ENCODE measurements around the gene DMD. TPM values are rescaled to one million over a fixed set of nuclear protein-coding genes. Genes with fewer than 3 reads are reported as not detected.

The DMD gene
- total RNA-seq, 1 donor from 2014 or later = 143 TPM

GRCh38 chrX:33134164-33134563 lies 77.2 kb downstream of the DMD start:
- no peak overlapping the region for H3K27ac ChIP-seq (replicated peaks)
- no peak for DNase-seq
- intact Hi-C loops (cut with micrococcal nuclease) = no loop called here
- peaks cover 13% of the 10 kb centered on the region for H3K4me1 ChIP-seq
- H3K36me3 ChIP-seq = no peaks in the 10 kb centered on the region
- TF ChIP-seq CTCF (IDR thresholded peaks at IDR 0.05; ENCODE audit: borderline replicate concordance) = no peak
- H3K27me3 ChIP-seq (ENCODE audit: low read depth) = no peaks in the 10 kb centered on the region
- H3K9me3 ChIP-seq (replicated peaks) = no peaks in the 10 kb centered on the region
- H3K4me3 ChIP-seq = no peak overlapping the region

GRCh38 chrX:33133320-33133719 lies 78.0 kb downstream of the DMD start:
- intact Hi-C loops (cut with micrococcal nuclease) = no loop called here
- DNase-seq = no peak
- no peaks in the 10 kb centered on the region for H3K36me3 ChIP-seq
- peaks cover 16% of the 10 kb centered on the region for H3K4me1 ChIP-seq
- H3K27me3 ChIP-seq (ENCODE audit: low read depth) = no peaks in the 10 kb centered on the region
- H3K9me3 ChIP-seq (replicated peaks) = no peaks in the 10 kb centered on the region
- TF ChIP-seq CTCF (IDR thresholded peaks at IDR 0.05; ENCODE audit: borderline replicate concordance) = no peak
- no peak overlapping the region for H3K27ac ChIP-seq (replicated peaks)
- H3K4me3 ChIP-seq = no peak overlapping the region

GRCh38 chrX:33132569-33132968 lies 78.8 kb downstream of the DMD start:
- Histone ChIP-seq H3K4me3 (no peak overlapping the region), H3K9me3 (replicated peaks) (no peaks in the 10 kb centered on the region), H3K27ac (replicated peaks) (no peak overlapping the region), H3K4me1 (peaks cover 20% of the 10 kb centered on the region), H3K27me3 (ENCODE audit: low read depth) (no peaks in the 10 kb centered on the region), H3K36me3 (no peaks in the 10 kb centered on the region)
- no peak for TF ChIP-seq CTCF (IDR thresholded peaks at IDR 0.05; ENCODE audit: borderline replicate concordance)
- DNase-seq = no peak
- intact Hi-C loops (cut with micrococcal nuclease) = no loop called here

GRCh38 chrX:33129607-33130006 lies 81.7 kb downstream of the DMD start:
- no peak overlapping the region for H3K27ac ChIP-seq (replicated peaks)
- peaks cover 20% of the 10 kb centered on the region for H3K4me1 ChIP-seq
- intact Hi-C loops (cut with micrococcal nuclease) = no loop called here
- no peaks in the 10 kb centered on the region for H3K36me3 ChIP-seq
- H3K4me3 ChIP-seq = no peak overlapping the region
- no peak for TF ChIP-seq CTCF (IDR thresholded peaks at IDR 0.05; ENCODE audit: borderline replicate concordance)
- DNase-seq = no peak
- H3K27me3 ChIP-seq (ENCODE audit: low read depth) = no peaks in the 10 kb centered on the region
- no peaks in the 10 kb centered on the region for H3K9me3 ChIP-seq (replicated peaks)

- no peak for TF ChIP-seq CTCF (IDR thresholded peaks at IDR 0.05; ENCODE audit: borderline replicate concordance)
- H3K27ac ChIP-seq (replicated peaks) = no peak overlapping the region
- peaks cover 8% of the 10 kb centered on the region for H3K4me1 ChIP-seq
- no peaks in the 10 kb centered on the region for H3K36me3 ChIP-seq
- no peaks in the 10 kb centered on the region for H3K27me3 ChIP-seq (ENCODE audit: low read depth)
- H3K9me3 ChIP-seq (replicated peaks) = no peaks in the 10 kb centered on the region
- DNase-seq = no peak
- no peak overlapping the region for H3K4me3 ChIP-seq
- intact Hi-C loops (cut with micrococcal nuclease) = no loop called here
Measured at GRCh38 chrX:33128048-33128805, 83.1 kb downstream of the DMD start.
